ENCODE data around the gene DDX6. TPM values are rescaled to one million over a fixed set of nuclear protein-coding genes. Genes with fewer than 3 reads are reported as not detected.
A peak's percentile ranks its signal among the peaks of the same experiment; 100 is the strongest.
"Not testable (repeated sequence)": the region's sequence is repeated elsewhere in the genome, so short reads cannot be mapped to it uniquely, and the experiment has no call there.

The DDX6 gene
- total RNA-seq, result 100 to 1,000 TPM in 2 of 4 donors, 10 to 100 TPM in 2; 63.0 to 295 (median 118) TPM

GRCh38 chr11:118791111-118791960, at the start of gene DDX6:
DDX6 (minus strand) TSS chr11:118791164; CDS start chr11:118786251, 4,913 bp downstream.
- peak; percentile 90 to 97 for TF ChIP-seq POLR2A (IDR thresholded peaks at IDR 0.05)
- TF ChIP-seq, protein P1, sequence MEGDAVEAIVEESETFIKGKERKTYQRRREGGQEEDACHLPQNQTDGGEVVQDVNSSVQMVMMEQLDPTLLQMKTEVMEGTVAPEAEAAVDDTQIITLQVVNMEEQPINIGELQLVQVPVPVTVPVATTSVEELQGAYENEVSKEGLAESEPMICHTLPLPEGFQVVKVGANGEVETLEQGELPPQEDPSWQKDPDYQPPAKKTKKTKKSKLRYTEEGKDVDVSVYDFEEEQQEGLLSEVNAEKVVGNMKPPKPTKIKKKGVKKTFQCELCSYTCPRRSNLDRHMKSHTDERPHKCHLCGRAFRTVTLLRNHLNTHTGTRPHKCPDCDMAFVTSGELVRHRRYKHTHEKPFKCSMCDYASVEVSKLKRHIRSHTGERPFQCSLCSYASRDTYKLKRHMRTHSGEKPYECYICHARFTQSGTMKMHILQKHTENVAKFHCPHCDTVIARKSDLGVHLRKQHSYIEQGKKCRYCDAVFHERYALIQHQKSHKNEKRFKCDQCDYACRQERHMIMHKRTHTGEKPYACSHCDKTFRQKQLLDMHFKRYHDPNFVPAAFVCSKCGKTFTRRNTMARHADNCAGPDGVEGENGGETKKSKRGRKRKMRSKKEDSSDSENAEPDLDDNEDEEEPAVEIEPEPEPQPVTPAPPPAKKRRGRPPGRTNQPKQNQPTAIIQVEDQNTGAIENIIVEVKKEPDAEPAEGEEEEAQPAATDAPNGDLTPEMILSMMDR (IDR thresholded peaks at IDR 0.05), result peak; percentile 14 to 60 (median 40)
- Histone ChIP-seq H3K9me3 (no peaks in the 10 kb centered on the region), H3K36me3 (no peaks in the 10 kb centered on the region), H3K4me3 (peak within 1 kb of the TSS; percentile 65 to 78), H3K27me3 (no peaks in the 10 kb centered on the region), H3K4me1 (no peaks in the 10 kb centered on the region), H3K27ac (peak within 1 kb of the TSS; percentile 95 to 99)
- DNase-seq, result peak; percentile 88 to 90
- intact Hi-C loops (cut with DNase I; ENCODE audit: low total_unique reads), result no loop called here

DNA sequence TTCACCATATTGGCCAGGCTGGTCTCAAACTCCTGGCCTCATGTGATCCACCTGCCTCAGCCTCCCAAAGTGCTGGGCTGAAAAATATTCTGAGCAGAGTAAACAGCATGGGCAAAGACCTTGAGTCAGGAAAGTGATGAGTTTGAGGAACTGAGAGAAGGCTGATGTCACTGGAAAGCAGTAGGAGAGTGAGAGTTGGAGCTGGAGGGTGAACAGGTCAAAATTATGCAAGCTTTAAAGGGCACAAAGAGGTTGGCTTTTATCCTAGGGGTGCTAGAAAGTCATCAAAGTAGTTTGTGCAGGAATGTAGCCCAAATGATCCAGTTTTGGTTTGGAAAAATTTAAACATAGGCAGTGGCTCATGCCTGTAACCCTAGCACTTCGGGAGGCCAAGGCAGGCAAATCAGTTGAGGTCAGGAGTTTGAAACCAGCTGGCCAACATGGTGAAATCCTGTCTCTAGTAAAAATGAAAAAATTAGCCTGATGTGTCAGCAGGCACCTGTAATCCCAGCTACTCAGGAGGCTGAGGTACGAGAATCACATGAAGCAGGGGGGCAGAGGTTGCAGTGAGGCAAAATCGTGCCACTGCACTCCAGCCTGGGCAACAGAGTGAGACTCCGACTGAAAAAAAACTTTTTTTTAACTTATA, 48.1 kb upstream of the DDX6 start:
- H3K27me3 ChIP-seq, result no peaks in the 10 kb centered on the region
- TF ChIP-seq, protein P1 (IDR thresholded peaks at IDR 0.05), result no peak
- no peak for TF ChIP-seq POLR2A (IDR thresholded peaks at IDR 0.05)
- no peaks in the 10 kb centered on the region for H3K4me1 ChIP-seq
- no peak overlapping the region for H3K4me3 ChIP-seq
- no peaks in the 10 kb centered on the region for H3K36me3 ChIP-seq
- intact Hi-C loops (cut with DNase I; ENCODE audit: low total_unique reads), result no loop called here
- H3K9me3 ChIP-seq, result no peaks in the 10 kb centered on the region
- no peak for DNase-seq
- no peak overlapping the region for H3K27ac ChIP-seq

DNA sequence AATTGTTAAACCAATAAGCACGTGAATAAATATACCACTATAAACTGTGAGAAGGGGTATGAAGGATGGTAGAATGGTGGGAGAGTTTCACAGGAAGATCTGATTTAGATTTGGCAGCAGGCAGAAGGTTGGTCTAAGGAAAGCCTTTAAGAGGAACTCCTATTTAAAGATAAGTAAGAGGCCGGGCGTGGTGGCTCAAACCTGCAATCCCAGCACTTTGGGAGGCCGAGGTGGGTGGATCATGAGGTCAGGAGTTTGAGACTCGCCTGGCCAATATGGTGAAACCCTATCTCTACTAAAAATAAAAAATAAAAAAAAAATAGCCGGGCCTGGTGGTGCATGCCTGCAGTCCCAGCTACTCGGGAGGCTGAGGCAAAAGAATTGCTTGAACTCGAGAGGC, 46.9 kb upstream of the DDX6 start:
- DNase-seq, result no peak
- no peaks in the 10 kb centered on the region for H3K27me3 ChIP-seq
- H3K4me3 ChIP-seq, result no peak overlapping the region
- no peak overlapping the region for H3K27ac ChIP-seq
- H3K4me1 ChIP-seq, result no peaks in the 10 kb centered on the region
- no peaks in the 10 kb centered on the region for H3K9me3 ChIP-seq
- no peaks in the 10 kb centered on the region for H3K36me3 ChIP-seq
- intact Hi-C loops (cut with DNase I; ENCODE audit: low total_unique reads), result no loop called here
- TF ChIP-seq, protein P1 (IDR thresholded peaks at IDR 0.05), result no peak
- no peak for TF ChIP-seq POLR2A (IDR thresholded peaks at IDR 0.05)

GRCh38 chr11:118834427-118835028, 43.6 kb upstream of the DDX6 start:
- no peak overlapping the region for H3K27ac ChIP-seq
- H3K36me3 ChIP-seq, result no peaks in the 10 kb centered on the region
- H3K4me1 ChIP-seq, result no peaks in the 10 kb centered on the region
- no peak for TF ChIP-seq POLR2A (IDR thresholded peaks at IDR 0.05)
- TF ChIP-seq, protein P1 (IDR thresholded peaks at IDR 0.05), result no peak
- intact Hi-C loops (cut with DNase I; ENCODE audit: low total_unique reads), result no loop called here
- H3K4me3 ChIP-seq, result no peak overlapping the region
- no peaks in the 10 kb centered on the region for H3K27me3 ChIP-seq
- no peak for DNase-seq
- no peaks in the 10 kb centered on the region for H3K9me3 ChIP-seq

- H3K9me3 ChIP-seq, result no peaks in the 10 kb centered on the region
- intact Hi-C loops (cut with DNase I; ENCODE audit: low total_unique reads), result no loop called here
- TF ChIP-seq, protein P1 (IDR thresholded peaks at IDR 0.05), result no peak
- no peak for TF ChIP-seq POLR2A (IDR thresholded peaks at IDR 0.05)
- DNase-seq, result no peak
- H3K36me3 ChIP-seq, result no peaks in the 10 kb centered on the region
- no peaks in the 10 kb centered on the region for H3K4me1 ChIP-seq
- no peaks in the 10 kb centered on the region for H3K27me3 ChIP-seq
- no peak overlapping the region for H3K27ac ChIP-seq
- no peak overlapping the region for H3K4me3 ChIP-seq
These were observed 36.2 kb upstream of the DDX6 start for GRCh38 chr11:118827118-118827517.

DNA sequence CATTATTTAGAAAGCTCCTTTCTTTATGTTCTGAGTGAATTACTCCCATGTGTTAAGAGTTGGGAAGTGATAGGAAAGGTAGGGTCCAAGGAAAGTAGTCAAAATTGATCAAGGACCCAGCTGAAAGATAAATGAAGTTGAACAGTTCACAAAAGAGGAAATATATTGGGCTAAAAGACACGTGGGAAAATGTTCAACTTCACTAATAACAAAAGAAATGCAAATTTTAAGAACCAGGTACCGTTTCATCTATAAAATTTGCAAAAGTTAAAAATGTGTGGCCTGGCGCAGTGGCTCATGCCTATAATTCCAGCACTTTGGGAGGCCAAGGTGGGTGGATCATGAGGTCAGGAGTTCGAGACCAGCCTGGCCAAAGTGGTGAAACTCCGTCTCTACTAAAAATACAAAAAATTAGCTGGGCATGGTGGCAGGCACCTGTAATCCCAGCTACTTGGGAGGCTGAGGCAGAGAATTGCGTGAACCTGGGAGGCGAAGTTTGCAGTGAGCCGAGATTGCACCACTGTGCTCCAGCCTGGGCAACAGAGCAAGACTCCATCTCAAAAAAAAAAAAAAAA, 32.1 kb upstream of the DDX6 start:
- intact Hi-C loops (cut with DNase I; ENCODE audit: low total_unique reads); H3K4me3 ChIP-seq; H3K4me1 ChIP-seq; H3K36me3 ChIP-seq; H3K27ac ChIP-seq; H3K9me3 ChIP-seq; H3K27me3 ChIP-seq; DNase-seq: not testable (repeated sequence)

Measured in uterus (tissue), 4 donors.